Right renal cortex interstitium (tissue), 3 donors: ENCODE measurements around the gene TOR1A. TPM values are rescaled to one million over a fixed set of nuclear protein-coding genes. Genes with fewer than 3 reads are reported as not detected.

ENCODE experiments used
- DNase-seq, 3 donors: peaks; one replicate each; pipeline ENCODE4 v3.0.0-alpha.2; 2013; ENCODE audit warnings: low read depth in 3 of 3, low spot score in 2 of 3
- polyA plus RNA-seq, 3 donors: library from polyadenylated mRNA; unstranded; fragments of 120-200 nt; gene quantifications; one replicate each; pipeline ENCODE4 v1.2.1, GENCODE V29; 2013; ENCODE audit not compliant: insufficient read length in 3 of 3

The TOR1A gene
- polyA plus RNA-seq, 3 donors = 43.9 to 45.0 (median 44.1) TPM

- DNase-seq = no peak
Observed at GRCh38 chr9:129852579-129852978, 28.6 kb upstream of the TOR1A start.

- no peak for DNase-seq
Observed at GRCh38 chr9:129851821-129852220, 27.9 kb upstream of the TOR1A start.

GRCh38 chr9:129850821-129851550, 27.1 kb upstream of the TOR1A start:
- DNase-seq = no peak

DNA sequence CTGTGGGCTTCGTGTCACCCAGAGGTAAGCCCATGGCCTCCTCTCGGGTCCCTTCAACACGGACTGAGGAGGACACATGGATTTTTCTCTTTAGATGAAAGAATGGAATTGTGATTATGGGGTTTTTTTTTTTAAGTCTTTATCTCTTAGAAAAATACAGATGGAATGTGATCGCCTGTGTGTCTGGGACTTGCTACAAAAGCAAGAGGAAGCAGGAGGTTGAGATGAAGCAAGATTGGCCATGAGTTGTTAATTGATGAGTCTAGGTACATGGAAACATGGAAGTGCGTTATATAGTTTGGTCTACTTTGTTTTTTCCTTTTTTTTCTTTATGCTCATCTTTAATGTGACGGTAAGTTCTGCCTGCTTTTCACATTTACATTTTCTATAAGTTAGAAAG, 26.0 kb upstream of the TOR1A start:
- DNase-seq = no peak

DNA sequence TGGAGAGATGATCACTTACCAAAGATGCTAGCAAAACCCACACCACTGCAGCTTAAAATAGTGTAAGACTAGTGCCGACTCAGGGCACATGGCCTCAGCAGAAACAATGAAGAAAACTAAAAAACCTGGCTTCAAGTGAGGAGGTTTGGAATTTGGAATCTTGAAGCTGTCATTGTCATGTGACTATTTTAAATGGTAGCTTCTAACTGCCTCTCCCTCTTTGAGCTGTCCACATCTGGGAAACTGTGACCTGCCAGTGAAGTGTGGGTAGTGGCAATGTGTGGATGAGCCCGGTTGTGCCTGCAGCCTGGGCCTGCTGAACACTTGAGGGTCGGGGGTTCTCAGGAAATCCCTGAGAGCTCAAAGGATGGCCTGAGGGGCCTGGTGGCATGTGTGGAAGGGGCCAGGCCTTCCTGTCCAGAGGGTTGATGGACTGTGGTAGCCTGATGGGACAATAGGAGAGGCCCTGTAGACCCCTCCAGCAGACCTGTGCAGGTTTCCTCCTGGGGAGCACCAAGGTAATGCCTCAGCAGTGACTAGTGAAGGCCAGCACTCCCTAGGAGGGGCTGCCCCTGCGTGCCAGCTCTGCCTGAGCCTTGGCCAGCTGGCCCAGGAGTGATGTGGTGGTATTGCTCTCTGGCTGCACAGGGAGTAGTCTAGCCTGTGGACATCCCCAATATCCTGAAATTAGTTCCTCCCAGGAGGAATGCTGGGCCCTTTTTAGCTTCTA, 24.9 kb upstream of the TOR1A start:
- no peak for DNase-seq

GRCh38 chr9:129845373-129845772, 21.4 kb upstream of the TOR1A start:
- no peak for DNase-seq

- DNase-seq = no peak
Observed at GRCh38 chr9:129841071-129841470, 17.1 kb upstream of the TOR1A start.

DNA sequence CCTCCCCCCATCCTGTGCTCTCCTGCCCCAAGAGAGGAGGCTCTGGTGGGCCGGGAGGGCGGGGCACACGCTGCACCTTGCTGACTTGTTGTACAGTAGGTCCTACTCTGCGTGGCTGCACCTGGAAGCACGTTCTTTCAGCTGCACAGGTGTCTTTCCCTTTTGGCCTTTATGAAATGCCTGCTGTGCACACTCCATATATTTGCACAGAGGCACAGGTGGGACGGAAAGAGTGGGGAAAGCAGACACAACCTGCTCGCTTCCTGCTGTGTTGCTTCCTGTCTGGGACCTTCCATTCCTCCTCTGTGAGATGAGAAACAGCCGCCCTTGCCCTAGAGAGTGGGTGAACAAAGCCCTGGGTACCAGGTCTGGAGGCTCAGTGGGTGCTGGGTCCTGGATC, 16.1 kb upstream of the TOR1A start:
- DNase-seq = no peak

GRCh38 chr9:129839324-129840023, 15.5 kb upstream of the TOR1A start:
- DNase-seq = no peak

- DNase-seq = no peak
Observed at GRCh38 chr9:129838707-129839259, 14.8 kb upstream of the TOR1A start.

DNA sequence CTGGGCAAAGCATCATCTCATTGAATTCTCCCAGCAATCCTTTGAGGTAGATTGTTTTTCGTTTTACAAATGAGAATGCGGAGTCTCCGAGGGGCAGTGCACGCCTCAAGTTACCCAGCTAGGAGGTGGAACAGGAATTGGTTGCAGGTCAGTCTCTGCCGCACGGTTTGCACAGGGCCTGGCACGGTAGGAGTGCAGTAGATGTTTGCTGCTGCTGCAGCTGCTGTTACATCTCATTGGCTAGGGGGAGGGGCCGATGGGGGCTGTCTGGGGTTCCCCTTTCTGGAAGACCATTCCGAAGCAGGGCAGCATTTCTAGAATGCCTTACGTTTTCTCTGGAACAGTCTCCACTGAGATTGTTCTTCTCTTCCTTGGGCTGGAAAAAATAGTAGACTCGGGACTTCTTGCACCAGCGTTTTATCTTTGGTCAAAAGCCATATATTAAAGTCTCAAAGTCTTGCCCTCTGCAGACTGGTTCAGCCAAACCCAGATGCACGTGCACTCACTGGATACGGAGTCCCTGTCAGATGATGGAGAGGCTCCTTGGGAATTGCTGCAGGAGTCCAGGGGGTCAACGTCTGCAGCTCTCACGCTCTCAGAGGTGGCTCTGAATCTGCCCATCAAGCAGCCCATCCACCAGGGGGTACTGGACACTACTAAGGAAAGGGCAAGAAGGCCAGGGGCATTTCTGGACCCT, 12.5 kb upstream of the TOR1A start:
- DNase-seq = no peak

GRCh38 chr9:129835860-129836223, 11.9 kb upstream of the TOR1A start:
- no peak for DNase-seq

DNA sequence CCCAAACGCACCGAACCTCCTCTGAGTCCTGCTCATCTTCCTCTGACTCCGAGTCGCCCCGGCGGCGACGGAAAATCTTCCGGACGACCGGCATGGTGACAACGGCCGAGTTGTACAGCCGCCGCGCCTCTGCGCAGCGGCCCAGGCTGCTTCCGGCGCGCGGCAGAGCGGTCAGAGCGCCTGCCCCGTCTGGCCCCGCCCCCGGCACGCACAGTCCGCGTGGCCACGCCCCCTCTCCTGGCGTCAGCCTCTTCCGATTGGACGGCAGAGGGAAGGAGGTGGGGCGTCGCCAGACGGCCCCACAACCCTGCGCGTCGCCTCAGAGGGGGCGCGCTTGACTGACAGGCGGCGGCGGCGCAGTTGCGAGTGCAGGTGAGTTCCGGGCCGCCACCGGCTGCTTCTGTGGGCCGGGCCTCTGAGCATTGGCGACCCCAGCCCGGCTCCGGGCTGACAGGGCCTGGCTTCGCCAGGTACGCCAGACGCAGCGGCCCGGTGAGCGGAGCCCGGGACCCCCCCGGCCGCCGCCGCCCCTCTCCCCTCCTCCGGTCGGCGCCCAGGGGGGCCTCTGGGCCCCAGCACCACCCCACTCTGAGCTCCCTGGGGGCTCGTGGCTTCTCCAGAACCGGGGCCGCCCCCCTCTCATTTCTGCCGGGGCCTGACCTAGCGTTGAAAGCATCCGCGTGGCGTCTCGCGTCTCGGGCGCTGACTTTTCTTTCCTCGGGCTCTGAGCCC, 11.4 kb upstream of the TOR1A start, which contains the start of the genes C9orf78 and USP20:
Gene C9orf78, minus strand, starts transcription at position 148 of the 732 bp plus-strand sequence. Its CDS starts 54 bp downstream, at position 94.
Gene USP20, plus strand, starts transcription at position 331 of the 732 bp plus-strand sequence. CDS start 17,098 bp downstream, outside the sequence.
- DNase-seq = peak; percentile 83 to 92 (median 91)

- no peak for DNase-seq
Observed at GRCh38 chr9:129834489-129835127, 10.7 kb upstream of the TOR1A start.

DNA sequence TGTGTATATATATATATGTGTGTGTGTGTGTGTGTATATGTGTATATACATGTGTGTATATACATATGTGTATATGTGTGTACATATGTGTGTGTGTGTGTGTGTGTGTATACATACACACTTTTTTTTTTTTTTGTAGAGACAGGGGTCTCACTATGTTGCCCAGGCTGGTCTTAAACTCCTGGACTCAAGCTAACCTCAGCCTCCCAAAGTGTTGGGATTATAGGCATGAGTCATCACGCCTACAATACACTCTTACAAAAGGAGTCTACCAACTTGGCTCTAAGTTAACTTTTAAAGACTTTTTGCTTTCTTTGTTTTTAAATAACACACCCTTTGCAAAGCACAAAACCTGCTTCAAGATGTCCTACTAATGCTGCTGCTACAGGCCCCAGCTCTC, 9.0 kb upstream of the TOR1A start:
- no peak for DNase-seq

GRCh38 chr9:129828969-129829368, 5.0 kb upstream of the TOR1A start:
- no peak for DNase-seq

- DNase-seq = no peak
Observed at GRCh38 chr9:129828051-129828450, 4.1 kb upstream of the TOR1A start.

- DNase-seq = no peak
Observed at GRCh38 chr9:129826759-129827158, 2.8 kb upstream of the TOR1A start.

- DNase-seq = no peak
Observed at GRCh38 chr9:129826344-129826743, 2.4 kb upstream of the TOR1A start.
